ENCODE measurements around the gene HBA2. TPM values are rescaled to one million over a fixed set of nuclear protein-coding genes. Genes with fewer than 3 reads are reported as not detected.
"Not testable (repeated sequence)": the region's sequence is repeated elsewhere in the genome, so short reads cannot be mapped to it uniquely, and the experiment has no call there.

Gene HBA2
- polyA plus RNA-seq, 12 donors, result 758 to 11,097 (median 3,094) TPM; not detected in 1

DNA sequence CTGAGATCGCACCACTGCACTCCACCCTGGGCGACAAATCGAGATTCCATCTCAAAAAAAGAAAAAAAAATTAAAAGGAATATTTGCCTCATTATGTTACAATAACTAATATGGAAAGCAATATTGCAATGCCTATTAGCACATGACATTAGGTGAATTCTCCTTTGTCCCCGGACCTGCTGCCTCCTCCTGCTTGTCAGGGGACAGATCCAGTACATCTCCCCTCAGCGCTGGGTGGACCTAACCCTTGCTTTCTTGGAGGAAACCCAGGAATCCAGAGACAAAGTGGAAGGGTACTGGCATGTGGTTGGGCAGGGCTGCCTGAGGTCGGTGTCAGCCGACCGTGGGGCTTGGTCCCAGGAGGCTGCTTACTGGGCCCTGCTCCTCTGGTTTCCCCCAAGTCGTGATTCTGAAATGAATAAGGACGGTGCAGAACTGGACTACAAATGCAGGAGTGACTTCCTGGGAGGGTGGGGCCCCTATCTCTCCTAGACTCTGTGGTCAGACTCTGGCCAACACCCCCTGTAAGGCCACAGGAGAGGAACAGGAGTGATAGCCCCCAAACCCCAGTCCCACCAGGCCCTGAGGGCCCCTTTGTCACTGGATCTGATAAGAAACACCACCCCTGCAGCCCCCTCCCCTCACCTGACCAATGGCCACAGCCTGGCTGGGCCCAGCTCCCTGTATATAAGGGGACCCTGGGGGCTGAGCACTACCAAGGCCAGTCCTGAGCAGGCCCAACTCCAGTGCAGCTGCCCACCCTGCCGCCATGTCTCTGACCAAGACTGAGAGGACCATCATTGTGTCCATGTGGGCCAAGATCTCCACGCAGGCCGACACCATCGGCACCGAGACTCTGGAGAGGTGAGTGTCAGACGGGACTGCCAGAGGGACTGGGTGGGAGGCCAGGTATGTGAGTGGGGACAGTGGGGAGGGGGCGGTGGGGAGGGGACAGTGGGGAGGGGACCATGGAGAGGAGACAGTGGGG, 20.2 kb upstream of the HBA2 start, which contains the start of gene HBZ:
HBZ (plus strand) TSS at position 504 of the 988 bp plus-strand sequence; CDS start at position 770, 266 bp downstream.
- no peak for DNase-seq

DNA sequence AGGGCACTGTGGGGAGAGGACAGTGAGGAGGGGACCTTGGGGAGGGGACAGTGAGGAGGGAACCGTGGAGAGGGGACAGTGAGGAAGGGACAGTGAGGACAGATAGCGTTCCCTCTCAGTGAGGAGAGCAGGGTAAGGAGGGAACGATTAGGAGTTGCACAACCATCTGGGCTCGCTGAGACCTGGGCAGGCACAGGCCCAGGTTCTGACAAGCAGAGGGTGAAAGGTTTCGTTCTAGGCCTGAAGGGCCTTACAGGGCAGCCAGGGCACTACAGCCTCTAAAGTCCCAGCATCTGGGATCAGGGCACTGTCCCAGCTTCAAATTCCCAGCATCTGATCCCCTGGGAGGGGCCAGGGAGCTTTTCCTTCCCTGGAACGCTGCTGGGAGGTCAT, 19.6 kb upstream of the HBA2 start:
- DNase-seq, result not testable (repeated sequence)

DNA sequence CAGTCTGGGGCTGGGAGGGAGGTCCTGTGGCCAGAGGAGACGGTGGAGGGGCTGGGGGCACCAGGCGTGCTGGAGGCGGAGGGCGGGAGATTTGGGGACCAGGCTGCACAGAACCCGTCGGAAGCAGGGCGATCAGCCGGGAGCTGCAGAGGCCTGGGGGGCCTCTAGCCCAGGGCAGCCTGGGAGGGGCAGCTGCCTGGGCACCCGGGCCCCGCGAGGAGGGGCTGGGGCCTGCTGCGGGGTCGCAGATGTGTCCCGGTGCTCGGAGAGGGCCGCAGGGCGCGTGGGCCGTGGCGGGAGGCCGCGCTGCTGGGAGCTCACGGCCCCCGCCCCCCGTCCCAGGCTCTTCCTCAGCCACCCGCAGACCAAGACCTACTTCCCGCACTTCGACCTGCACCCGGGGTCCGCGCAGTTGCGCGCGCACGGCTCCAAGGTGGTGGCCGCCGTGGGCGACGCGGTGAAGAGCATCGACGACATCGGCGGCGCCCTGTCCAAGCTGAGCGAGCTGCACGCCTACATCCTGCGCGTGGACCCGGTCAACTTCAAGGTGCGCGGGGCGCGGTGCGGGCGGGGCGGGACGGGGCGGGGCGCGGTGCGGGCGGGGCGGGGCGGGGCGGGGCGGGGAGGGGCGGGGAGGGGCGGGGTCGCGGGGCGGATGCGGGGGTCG, 19.0 kb upstream of the HBA2 start:
- DNase-seq, result not testable (repeated sequence)

DNA sequence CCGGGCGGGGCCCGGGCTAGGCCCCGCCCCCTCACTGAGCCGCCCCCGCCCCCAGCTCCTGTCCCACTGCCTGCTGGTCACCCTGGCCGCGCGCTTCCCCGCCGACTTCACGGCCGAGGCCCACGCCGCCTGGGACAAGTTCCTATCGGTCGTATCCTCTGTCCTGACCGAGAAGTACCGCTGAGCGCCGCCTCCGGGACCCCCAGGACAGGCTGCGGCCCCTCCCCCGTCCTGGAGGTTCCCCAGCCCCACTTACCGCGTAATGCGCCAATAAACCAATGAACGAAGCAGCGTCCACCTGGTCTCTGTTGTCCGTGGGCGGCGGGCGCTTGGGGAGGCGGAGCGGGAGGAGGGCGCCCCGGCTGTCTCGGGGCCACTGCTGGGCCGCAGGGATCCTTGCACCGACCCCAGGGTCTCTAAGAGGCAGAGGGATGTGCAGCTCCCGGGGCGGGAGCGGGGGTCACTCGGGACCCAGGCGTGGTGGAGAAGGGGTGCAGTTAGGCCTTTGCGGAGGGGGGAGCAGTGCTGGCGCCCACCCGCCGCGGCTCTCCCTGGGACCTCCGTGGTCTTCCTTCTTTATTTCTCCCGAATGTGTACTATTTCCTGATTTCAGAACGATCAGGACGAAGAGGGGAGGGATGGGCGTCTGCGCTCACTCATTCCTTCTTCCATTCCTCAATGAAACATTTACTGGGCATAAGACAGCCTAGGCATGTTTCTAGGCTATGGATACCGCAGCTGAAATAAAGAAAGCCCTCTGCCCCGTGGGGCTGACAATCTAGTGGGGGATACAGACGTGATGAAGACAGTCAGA, 18.3 kb upstream of the HBA2 start:
- DNase-seq, result peak; percentile 34

DNA sequence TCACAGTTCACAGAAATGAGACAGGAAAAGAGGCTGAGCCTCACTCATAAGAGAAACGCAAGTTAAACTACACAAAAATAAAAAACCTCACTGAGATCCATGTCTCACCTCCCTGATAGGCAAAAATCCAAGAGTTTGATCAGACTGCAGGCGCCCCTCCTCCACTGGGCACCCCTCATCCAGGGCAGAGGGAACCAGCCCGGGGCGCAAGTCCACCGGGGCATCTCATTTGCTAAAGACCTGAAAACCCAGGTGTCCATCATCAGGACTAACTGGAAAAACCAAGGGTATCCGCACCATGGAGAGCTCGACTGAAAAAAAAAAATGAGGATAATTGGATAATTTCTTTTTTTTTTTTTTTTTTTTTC, 17.7 kb upstream of the HBA2 start:
- DNase-seq, result no peak

DNA sequence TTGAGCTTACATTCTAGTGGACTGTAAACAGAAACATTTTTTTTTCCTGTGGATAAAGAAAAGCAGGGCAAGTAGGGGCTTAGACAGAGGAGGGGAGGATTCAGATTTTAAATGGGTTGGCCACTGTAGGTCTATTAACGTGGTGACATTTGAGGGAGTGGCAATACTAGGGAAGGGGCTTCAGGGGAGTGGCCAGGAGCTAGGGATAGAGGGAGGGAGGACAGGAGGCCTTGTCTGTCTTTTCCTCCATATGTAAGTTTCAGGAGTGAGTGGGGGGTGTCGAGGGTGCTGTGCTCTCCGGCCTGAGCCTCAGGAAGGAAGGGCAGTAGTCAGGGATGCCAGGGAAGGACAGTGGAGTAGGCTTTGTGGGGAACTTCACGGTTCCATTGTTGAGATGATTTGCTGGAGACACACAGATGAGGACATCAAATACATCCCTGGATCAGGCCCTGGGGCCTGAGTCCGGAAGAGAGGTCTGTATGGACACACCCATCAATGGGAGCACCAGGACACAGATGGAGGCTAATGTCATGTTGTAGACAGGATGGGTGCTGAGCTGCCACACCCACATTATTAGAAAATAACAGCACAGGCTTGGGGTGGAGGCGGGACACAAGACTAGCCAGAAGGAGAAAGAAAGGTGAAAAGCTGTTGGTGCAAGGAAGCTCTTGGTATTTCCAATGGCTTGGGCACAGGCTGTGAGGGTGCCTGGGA, 13.4 kb upstream of the HBA2 start:
- no peak for DNase-seq

DNA sequence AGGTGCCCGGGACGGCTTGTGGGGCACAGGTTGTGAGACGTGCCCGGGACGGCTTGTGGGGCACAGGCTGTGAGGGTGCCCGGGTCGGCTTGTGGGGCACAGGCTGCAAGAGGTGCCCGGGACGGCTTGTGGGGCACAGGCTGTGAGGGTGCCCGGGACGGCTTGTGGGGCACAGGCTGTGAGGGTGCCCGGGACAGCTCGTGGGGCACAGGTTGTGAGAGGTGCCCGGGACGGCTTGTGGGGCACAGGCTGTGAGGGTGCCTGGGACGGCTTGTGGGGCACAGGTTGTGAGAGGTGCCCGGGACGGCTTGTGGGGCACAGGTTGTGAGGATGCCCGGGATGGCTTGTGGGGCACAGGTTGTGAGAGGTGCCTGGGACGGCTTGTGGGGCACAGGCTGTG, 12.4 kb upstream of the HBA2 start:
- DNase-seq, result not testable (repeated sequence)

DNA sequence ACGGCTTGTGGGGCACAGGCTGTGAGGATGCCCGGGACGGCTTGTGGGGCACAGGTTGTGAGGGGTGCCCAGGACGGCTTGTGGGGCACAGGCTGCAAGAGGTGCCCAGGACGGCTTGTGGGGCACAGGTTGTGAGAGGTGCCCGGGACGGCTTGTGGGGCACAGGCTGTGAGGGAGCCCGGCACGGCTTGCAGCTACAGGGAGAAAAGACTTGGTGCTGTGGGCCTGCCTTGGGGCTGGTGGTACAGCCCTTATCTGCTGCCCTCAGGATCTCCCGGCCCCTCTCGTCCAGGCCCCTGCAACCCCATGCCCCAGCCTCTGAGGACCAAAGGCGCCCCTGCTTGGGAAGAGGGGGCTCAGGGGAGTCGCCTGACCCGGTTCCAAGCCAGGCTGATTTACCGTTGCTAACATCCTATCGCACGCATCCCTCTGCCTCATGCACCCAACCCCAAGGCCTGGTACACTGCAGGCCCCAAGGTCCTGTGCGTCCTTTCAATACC, 11.9 kb upstream of the HBA2 start:
- no peak for DNase-seq

DNA sequence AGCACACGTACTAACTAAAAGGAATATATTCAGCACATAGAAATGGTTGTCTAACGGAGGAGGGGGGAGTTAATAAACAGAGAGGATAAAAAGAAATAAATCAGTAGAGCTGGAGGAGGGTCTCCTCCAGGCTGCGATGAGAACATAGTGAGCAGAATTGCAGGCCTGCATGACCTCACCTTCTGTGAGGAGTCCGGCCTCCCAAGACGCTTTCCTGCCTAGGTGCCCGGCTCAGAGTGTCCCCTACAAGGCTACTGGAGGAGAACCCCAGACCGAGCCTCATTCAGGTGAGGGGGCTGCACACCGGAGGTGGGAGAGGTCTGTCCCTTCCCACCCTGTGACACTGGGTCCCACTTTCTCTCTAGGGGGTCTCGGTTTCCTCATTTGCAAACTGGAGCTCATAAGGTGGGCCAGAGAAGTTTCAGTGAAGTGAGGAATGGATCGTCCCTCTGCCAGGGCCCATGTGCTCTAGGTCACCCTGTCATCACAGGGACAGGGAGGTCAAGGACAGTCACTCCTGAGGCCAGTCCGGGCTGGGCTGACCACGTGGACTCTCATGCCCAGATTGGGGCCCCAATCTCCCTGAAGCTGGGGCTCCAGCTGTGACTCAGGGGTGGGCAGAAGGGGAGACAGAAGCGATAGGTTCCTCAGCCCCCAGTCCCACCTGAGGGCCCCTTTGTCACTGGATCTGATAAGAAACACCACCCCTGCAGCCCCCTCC, 10.2 kb upstream of the HBA2 start:
- no peak for DNase-seq

DNA sequence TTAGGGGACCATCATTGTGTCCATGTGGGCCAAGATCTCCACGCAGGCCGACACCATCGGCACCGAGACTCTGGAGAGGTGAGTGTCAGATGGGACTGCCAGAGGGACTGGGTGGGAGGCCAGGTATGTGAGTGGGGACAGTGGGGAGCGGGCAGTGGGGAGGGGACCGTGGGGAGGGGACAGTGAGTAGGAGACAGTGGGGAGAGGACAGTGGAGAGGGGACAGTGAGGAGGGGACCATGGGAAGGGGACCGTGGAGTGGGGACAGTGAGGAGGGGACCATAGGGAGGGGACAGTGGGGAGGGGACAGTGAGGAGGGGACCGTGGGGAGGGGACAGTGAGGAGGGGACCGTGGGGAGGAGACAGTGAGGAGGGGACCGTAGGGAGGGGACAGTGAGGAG, 9.5 kb upstream of the HBA2 start:
- DNase-seq, result not testable (repeated sequence)

DNA sequence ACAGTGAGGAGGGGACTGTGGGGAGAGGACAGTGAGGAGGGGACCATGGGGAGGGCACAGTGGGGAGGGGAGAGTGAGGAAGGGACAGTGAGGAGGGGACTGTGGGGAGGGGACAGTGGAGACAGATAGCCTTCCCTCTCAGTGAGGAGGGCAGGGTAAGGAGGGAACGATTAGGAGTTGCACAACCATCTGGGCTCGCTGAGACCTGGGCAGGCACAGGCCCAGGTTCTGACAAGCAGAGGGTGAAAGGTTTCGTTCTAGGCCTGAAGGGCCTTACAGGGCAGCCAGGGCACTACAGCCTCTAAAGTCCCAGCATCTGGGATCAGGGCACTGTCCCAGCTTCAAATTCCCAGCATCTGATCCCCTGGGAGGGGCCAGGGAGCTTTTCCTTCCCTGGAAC, 9.0 kb upstream of the HBA2 start:
- DNase-seq, result not testable (repeated sequence)

DNA sequence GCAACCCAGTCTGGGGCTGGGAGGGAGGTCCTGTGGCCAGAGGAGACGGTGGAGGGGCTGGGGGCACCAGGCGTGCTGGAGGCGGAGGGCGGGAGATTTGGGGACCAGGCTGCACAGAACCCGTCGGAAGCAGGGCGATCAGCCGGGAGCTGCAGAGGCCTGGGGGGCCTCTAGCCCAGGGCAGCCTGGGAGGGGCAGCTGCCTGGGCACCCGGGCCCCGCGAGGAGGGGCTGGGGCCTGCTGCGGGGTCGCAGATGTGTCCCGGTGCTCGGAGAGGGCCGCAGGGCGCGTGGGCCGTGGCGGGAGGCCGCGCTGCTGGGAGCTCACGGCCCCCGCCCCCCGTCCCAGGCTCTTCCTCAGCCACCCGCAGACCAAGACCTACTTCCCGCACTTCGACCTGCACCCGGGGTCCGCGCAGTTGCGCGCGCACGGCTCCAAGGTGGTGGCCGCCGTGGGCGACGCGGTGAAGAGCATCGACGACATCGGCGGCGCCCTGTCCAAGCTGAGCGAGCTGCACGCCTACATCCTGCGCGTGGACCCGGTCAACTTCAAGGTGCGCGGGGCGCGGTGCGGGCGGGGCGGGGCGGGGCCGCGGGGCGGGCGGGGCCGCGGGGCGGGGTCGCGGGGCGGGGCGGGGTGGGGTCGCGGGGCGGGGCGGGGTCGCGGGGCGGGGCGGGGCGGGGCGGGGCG, 8.4 kb upstream of the HBA2 start:
- not testable (repeated sequence) for DNase-seq

DNA sequence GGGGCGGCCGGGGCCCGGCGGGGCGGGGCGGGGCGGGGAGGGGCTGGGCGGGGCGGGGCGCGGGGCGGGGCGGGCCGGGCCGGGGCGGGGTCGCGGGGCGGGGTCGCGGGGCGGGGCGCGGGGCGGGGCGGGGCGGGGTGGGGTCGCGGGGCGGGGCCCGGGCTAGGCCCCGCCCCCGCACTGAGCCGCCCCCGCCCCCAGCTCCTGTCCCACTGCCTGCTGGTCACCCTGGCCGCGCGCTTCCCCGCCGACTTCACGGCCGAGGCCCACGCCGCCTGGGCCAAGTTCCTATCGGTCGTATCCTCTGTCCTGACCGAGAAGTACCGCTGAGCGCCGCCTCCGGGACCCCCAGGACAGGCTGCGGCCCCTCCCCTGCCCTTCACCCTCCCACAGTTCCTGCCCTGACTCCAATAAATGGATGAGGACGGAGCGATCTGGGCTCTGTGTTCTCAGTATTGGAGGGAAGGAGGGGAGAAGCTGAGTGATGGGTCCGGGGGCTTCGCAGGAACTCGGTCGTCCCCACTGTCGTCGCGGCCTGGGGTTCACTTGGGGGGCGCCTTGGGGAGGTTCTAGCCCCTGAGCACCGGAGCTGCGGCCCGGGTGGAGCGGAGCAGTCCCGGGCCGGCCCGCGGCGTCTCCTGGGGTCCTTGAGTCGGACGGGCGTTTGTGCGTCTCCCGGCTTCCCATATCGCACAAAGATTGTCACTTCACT, 7.7 kb upstream of the HBA2 start:
- DNase-seq, result no peak

DNA sequence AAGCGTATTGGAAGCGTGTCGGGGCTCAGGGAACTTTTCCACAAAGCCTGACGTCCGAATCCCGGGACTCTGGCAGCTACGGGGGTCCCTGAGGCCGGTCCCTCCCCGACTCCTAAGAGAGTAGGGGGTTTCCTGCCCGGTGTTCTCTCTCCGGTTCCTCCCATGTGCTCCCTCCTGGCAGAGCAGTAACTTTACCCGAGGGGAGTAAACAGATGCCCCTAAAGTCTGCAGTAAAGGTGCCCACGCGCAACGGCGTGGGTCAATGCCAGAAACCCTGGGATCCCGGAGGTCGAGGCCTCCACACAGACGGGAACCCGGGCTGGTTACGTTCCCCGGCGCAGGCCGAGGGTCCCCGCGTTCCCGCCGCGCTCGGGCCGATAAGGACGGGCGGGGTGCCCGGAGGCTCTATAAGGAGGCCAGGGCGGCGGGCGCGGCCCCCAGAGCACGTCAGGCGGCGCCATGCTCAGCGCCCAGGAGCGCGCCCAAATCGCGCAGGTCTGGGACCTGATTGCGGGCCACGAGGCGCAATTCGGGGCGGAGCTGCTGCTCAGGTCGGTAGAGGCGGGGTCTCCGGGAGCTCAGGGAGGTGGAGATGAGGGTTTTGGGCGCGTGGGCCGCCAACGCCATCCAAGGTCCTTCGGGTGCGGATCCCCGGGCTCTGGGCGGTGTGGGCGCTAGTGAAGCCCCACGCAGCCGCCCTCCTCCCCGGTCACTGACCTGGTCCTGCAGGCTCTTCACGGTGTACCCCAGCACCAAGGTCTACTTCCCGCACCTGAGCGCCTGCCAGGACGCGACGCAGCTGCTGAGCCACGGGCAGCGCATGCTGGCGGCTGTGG, 6.9 kb upstream of the HBA2 start, which contains the start of gene HBM:
HBM (plus strand) TSS at position 440 of the 836 bp plus-strand sequence; CDS start at position 460, 20 bp downstream.
- no peak for DNase-seq

DNA sequence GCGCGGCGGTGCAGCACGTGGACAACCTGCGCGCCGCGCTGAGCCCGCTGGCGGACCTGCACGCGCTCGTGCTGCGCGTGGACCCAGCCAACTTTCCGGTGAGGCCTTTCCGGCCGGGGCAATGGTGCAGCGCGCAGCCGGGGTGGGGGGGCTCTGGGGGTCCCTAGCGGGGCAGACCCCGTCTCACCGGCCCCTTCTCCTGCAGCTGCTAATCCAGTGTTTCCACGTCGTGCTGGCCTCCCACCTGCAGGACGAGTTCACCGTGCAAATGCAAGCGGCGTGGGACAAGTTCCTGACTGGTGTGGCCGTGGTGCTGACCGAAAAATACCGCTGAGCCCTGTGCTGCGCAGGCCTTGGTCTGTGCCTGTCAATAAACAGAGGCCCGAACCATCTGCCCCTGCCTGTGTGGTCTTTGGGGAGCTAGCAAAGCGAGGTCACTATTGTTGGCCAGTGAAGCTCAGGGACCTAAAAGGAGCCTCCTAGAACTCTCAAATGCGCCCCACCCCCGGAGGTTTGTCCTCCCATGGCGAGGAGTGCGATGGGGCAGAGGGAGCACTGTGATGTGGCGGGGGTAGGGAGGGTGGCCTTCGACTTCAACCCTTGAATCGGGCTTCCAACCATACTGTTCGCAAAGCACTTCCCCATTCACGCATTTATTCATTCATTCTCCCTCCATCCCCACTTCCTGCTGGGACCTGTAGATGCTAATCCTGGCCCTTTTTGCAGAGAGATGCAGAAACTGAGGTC, 6.1 kb upstream of the HBA2 start:
- no peak for DNase-seq

DNA sequence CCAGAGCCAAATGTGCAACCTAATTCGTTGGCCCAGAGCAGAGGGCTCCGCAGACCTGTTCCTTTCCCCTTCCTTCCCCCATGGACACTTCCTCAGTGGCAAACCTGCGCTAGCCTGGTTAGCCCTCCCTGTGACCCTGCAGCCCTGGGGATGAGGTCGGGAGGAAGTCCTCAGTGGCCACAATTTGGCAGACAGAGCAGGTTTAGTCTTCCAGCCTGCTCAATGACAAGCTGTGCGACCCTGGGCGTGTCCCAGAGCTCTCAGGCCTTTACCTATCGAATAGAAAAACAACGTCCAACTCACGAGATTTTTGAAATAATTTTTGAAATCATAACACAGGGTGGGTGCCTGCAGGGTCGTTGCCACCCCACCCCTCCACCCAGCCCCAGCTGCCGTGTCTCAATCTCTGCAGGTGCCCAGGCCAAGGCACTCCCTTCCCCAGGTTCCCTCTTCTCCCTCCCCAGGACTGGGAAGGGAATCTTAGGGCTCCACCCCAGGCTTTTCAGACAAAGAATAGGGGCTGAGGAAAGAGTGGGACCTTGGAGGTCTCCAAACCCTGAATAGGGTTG, 5.5 kb upstream of the HBA2 start:
- no peak for DNase-seq

DNA sequence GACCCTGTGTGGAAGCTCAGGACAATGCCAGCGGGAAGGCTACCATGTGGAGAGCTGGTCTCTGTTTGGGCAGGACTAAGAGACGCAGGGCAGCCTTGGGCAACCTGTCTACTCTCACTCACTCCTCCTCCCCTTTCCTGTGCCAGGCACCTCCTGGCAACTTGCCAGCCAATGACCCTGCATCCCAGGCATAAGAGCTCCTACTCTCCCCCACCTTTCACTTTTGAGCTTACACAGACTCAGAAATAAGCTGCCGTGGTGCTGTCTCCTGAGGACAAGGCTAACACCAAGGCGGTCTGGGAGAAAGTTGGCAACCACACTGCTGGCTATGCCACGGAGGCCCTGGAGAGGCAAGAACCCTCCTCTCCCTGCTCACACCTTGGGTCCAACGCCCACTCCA, 4.3 kb upstream of the HBA2 start:
- no peak for DNase-seq

Data from muscle of arm (tissue), 12 donors.